Activated T-cell treated with anti-CD3 and anti-CD28 coated beads for 48 hours (primary cell): ENCODE data around the gene PDE3A.
"Not testable (repeated sequence)": the region's sequence is repeated elsewhere in the genome, so short reads cannot be mapped to it uniquely, and the experiment has no call there.

Experiments used
- DNase-seq: peaks from one replicate; pipeline ENCODE4 v3.0.0-alpha.2; 2020; ENCODE audit warnings: low read depth

Gene PDE3A

DNA sequence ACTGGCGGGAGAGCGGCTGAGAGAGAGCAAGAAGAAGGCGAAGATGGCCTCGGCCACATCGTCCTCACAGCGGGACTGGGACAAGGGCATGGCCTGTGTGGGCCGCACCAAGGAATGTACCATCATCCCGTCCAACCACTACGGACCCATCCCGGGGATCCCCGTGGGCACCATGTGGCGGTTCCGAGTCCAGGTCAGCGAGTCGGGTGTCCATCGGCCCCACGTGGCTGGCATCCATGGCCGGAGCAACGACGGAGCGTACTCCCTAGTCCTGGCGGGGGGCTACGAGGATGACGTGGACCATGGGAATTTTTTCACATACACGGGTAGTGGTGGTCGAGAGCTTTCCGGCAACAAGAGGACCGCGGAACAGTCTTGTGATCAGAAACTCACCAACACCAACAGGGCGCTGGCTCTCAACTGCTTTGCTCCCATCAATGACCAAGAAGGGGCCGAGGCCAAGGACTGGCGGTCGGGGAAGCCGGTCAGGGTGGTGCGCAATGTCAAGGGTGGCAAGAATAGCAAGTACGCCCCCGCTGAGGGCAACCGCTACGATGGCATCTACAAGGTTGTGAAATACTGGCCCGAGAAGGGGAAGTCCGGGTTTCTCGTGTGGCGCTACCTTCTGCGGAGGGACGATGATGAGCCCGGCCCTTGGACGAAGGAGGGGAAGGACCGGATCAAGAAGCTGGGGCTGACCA lies 183.6 kb downstream of the PDE3A start:
- DNase-seq = not testable (repeated sequence)

DNA sequence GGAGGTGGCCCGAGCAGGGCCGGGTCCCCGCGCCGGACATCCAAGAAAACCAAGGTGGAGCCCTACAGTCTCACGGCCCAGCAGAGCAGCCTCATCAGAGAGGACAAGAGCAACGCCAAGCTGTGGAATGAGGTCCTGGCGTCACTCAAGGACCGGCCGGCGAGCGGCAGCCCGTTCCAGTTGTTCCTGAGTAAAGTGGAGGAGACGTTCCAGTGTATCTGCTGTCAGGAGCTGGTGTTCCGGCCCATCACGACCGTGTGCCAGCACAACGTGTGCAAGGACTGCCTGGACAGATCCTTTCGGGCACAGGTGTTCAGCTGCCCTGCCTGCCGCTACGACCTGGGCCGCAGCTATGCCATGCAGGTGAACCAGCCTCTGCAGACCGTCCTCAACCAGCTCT lies 184.2 kb downstream of the PDE3A start:
- DNase-seq = not testable (repeated sequence)

- no peak for DNase-seq
These were observed 186.7 kb downstream of the PDE3A start for GRCh38 chr12:20555015-20555414.

DNA sequence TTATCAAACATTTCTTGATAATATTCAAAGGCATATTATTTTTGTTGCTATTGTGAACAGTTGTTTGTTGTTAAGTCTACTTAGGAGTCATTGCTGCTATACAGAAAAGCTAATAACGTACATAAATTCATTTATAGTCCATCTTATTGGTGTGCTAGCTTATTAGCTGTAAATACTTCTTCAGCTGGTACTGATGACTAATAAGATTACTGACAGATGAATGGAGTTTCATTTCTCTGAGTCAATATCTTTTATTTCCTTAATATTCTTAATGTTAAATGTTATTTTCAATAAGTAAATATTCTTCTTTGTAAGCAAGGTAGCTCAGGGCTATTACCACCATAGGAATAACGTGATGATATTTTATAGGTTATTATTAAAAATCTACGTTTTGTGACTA lies 187.4 kb downstream of the PDE3A start:
- no peak for DNase-seq

DNA sequence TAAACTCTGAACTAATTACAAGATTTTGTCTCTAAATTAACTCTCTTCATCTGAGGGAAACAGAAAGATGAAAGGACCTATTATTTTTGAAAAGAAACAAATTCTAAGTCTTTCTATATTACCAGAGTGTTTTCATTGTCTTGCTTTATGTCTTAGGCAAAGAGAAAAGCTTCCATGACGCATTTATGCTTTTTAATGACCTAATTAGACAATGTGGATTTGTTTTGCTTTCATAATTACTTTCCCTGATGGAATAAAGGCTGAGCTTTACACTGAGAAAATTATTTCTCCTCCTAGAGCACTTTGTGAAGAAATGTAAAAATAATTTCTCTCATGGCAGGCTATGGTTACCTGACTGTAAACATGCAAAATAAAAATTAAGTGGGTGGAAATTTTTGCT lies 188.8 kb downstream of the PDE3A start:
- no peak for DNase-seq

GRCh38 chr12:20560935-20561334 lies 192.6 kb downstream of the PDE3A start:
- no peak for DNase-seq

DNA sequence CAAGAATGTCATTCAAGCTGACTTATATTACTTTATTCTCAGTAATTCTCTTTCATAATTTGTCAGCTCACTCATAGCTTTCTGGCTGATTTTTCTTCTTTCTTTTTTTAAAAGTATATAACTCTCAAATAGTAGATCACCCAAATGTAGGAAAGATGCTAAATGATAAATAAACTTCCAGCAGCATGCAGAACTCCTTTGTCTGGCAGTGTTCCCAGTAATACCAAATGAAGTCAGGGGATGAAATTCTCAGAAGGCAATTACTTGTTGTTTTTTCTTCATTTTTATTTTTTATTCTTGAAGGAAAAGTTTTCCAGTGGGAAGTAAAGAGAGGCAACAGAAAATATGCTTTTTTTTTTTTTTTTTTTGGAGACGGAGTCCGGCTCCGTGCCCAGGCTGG lies 193.5 kb downstream of the PDE3A start:
- DNase-seq = no peak

DNA sequence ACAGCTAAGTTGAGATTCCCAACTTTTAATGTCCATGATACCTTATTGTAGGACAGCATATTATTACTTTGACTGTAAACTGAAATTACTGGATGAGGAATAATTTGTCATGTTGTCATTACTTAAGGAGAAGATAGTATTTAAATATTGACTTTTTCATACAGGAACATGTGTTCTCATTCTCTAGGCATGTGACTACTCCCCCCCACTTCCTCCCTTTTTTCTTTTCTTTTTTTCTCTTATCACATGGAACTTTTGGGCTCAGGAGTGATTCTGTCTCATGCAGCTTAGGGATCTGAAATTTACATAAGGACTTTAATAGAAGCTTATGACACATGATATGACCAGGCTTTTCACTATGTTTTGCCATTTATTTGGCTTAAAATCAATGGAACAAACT lies 199.1 kb downstream of the PDE3A start:
- DNase-seq = no peak

GRCh38 chr12:20572451-20572850 lies 204.1 kb downstream of the PDE3A start:
- DNase-seq = no peak

- DNase-seq = no peak
These were observed 208.2 kb downstream of the PDE3A start for GRCh38 chr12:20576528-20576927.

DNA sequence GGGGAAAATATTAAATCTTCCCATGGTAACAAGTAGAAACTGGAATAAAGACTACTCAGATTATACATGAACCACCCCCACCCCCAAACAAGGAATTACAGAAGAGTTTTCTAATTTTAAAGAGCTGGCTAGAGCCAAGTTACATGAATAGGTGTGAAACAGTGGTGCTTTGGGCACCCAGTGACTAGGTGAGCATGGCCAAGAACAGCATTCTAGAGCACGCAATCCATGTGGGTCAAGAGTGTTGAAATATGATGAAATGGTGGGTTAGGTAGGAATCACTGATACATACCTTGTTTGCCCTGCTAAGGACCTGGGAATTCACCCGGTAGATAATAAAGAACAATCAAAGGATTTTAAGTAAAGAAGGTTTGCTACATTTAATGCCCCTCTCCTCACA lies 208.7 kb downstream of the PDE3A start:
- DNase-seq = no peak

GRCh38 chr12:20578142-20578541 lies 209.8 kb downstream of the PDE3A start:
- DNase-seq = no peak

- no peak for DNase-seq
These were observed 216.8 kb downstream of the PDE3A start for GRCh38 chr12:20585055-20585625.

GRCh38 chr12:20585913-20586312 lies 217.6 kb downstream of the PDE3A start:
- no peak for DNase-seq

- DNase-seq = no peak
These were observed 219.7 kb downstream of the PDE3A start for GRCh38 chr12:20588042-20588441.

- DNase-seq = no peak
These were observed 222.2 kb downstream of the PDE3A start for GRCh38 chr12:20590570-20590969.

- DNase-seq = no peak
These were observed 224.2 kb downstream of the PDE3A start for GRCh38 chr12:20592556-20592955.

DNA sequence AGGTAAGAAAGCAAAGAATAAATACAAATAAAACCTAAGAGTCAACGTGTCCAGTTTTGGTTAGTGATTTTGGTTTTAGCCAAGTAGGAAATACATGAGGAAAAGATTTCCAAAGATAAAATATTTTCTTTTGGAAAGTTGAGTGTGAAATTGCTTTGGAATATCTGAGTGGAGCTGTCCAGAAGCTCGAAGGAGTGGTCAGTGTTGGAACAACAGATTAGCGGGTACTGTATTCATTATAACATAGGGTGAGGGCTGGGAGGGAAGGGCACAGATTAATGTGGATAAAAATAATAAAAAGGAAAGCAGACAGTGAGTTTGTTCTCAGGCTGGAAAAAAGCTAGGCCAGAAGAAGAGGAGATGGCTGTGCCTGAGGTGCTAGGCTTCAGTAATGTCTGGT lies 225.3 kb downstream of the PDE3A start:
- DNase-seq = no peak

- DNase-seq = no peak
These were observed 227.7 kb downstream of the PDE3A start for GRCh38 chr12:20596061-20596460.

- no peak for DNase-seq
These were observed 231.4 kb downstream of the PDE3A start for GRCh38 chr12:20599757-20600156.

- no peak for DNase-seq
These were observed 233.4 kb downstream of the PDE3A start for GRCh38 chr12:20601668-20602280.

GRCh38 chr12:20602641-20603391 lies 234.5 kb downstream of the PDE3A start:
- no peak for DNase-seq
